ENCODE measurements around the gene FAM174C.

- TF ChIP-seq CTCF (IDR thresholded peaks at IDR 0.05; ENCODE audit: low read depth, low read length) (no peak), MYC (IDR thresholded peaks at IDR 0.05; ENCODE audit: low read depth, low read length) (no peak)
These were observed 45.2 kb upstream of the FAM174C start for GRCh38 chr19:1229924-1230782.

Measured in NB4 (cell line).